GM23338 (cell line): Measurements from ENCODE around the gene RSPH1. TPM values are rescaled to one million over a fixed set of nuclear protein-coding genes. Genes with fewer than 3 reads are reported as not detected.

Experiments used
- ATAC-seq: fragments of 200-7000 bp; cut with Tn5 transposase; 3 replicates; pipeline ENCODE4 v1.9.1; 2020
- DNase-seq: peaks from one replicate; pipeline ENCODE4 v3.0.0-alpha.2; 2015; ENCODE audit warnings: low spot score
- H2AFZ ChIP-seq: fragments of 200-600 bp; sonication (generic); 2 replicates; pipeline ENCODE4 v1.8.0; 2016; ENCODE audit warnings: antibody characterized with exemption, mild to moderate bottlenecking, moderate library complexity
- H3F3A ChIP-seq: fragments of 200-600 bp; sonication (generic); replicated peaks from 2 replicates; pipeline ENCODE4 v1.8.0; 2017; ENCODE audit warnings: antibody characterized with exemption, mixed run types, low read depth
- H3K27ac ChIP-seq: fragments of 200-600 bp; sonication (generic); 2 replicates; pipeline ENCODE4 v1.6.1; 2016; ENCODE audit warnings: low read depth
- H3K27me3 ChIP-seq: fragments of 200-600 bp; sonication (generic); 2 replicates; pipeline ENCODE4 v1.8.0; 2016; ENCODE audit warnings: mild to moderate bottlenecking, mixed run types, moderate library complexity; ENCODE audit not compliant: insufficient read depth
- H3K36me3 ChIP-seq: fragments of 200-600 bp; sonication (generic); 2 replicates; pipeline ENCODE4 v1.8.0; 2016; ENCODE audit warnings: mild to moderate bottlenecking; ENCODE audit not compliant: insufficient read depth
- H3K4me1 ChIP-seq: fragments of 200-600 bp; sonication (generic); 2 replicates; pipeline ENCODE4 v1.8.0; 2016; ENCODE audit warnings: mild to moderate bottlenecking, moderate library complexity; ENCODE audit not compliant: insufficient read depth
- H3K4me2 ChIP-seq: fragments of 200-600 bp; sonication (generic); 2 replicates; pipeline ENCODE4 v1.7.1; 2017; ENCODE audit warnings: mixed run types
- H3K4me3 ChIP-seq: fragments of 200-600 bp; sonication (generic); 2 replicates; pipeline ENCODE4 v1.6.1; 2016; ENCODE audit warnings: mixed run types
- H3K79me2 ChIP-seq: fragments of 200-600 bp; sonication (generic); replicated peaks from 2 replicates; pipeline ENCODE4 v1.8.0; 2017; ENCODE audit warnings: mild to moderate bottlenecking; ENCODE audit not compliant: insufficient read depth
- H3K9me2 ChIP-seq: fragments of 200-600 bp; sonication (generic); 2 replicates; pipeline ENCODE4 v1.8.0; 2017; ENCODE audit not compliant: insufficient read depth
- H4K20me1 ChIP-seq: fragments of 200-600 bp; sonication (generic); replicated peaks from 2 replicates; pipeline ENCODE4 v1.8.0; 2017; ENCODE audit warnings: mild to moderate bottlenecking; ENCODE audit not compliant: insufficient read depth
- H3K27ac Mint-ChIP-seq: 2 replicates; pipeline ENCODE4 v1.8.0; 2020; ENCODE audit warnings: inconsistent platforms, mild to moderate bottlenecking, moderate library complexity, mixed read lengths
- H3K27me3 Mint-ChIP-seq: 3 replicates; pipeline ENCODE4 v1.8.0; 2022; ENCODE audit warnings: low read depth, mild to moderate bottlenecking, moderate library complexity, mixed read lengths, inconsistent platforms; ENCODE audit not compliant: insufficient read depth, poor library complexity
- H3K36me3 Mint-ChIP-seq: 3 replicates; pipeline ENCODE4 v1.8.0; 2021; ENCODE audit warnings: low read depth, mild to moderate bottlenecking, inconsistent platforms, moderate library complexity, mixed read lengths
- H3K4me1 Mint-ChIP-seq: 3 replicates; pipeline ENCODE4 v1.8.0; 2020; ENCODE audit warnings: mild to moderate bottlenecking, inconsistent platforms, mixed read lengths
- H3K4me3 Mint-ChIP-seq: 3 replicates; pipeline ENCODE4 v1.8.0; 2021; ENCODE audit warnings: moderate library complexity, mild to moderate bottlenecking, inconsistent platforms, mixed read lengths
- H3K9me3 Mint-ChIP-seq: 3 replicates; pipeline ENCODE4 v1.8.0; 2020; ENCODE audit warnings: moderate library complexity, mild to moderate bottlenecking, inconsistent platforms, mixed read lengths
- EZH2 ChIP-seq: fragments of 200-600 bp; sonication (generic); IDR thresholded peaks from one replicate; pipeline ENCODE4 v1.8.0; 2017; ENCODE audit warnings: antibody characterized with exemption, mild to moderate bottlenecking, low read depth; ENCODE audit not compliant: unreplicated experiment
- EZH2phosphoT487 ChIP-seq: fragments of 200-600 bp; sonication (generic); IDR thresholded peaks from one replicate; pipeline ENCODE4 v1.8.1; 2018; ENCODE audit warnings: antibody characterized with exemption; ENCODE audit not compliant: unreplicated experiment
- JUNB ChIP-seq: IDR thresholded peaks from one replicate; pipeline ENCODE4 v1.6.1; 2016; ENCODE audit warnings: antibody characterized with exemption; ENCODE audit not compliant: unreplicated experiment
- NANOG ChIP-seq: IDR thresholded peaks from 2 replicates; pipeline ENCODE4 v1.6.1; 2016; ENCODE audit warnings: antibody characterized with exemption, borderline replicate concordance
- POLR2AphosphoS5 ChIP-seq: IDR thresholded peaks from 2 replicates; pipeline ENCODE4 v1.6.1; 2016; ENCODE audit warnings: antibody characterized with exemption, low read depth
- STAT1 ChIP-seq: IDR thresholded peaks from one replicate; pipeline ENCODE4 v1.6.1; 2016; ENCODE audit warnings: antibody characterized with exemption; ENCODE audit not compliant: unreplicated experiment
- ZNF114 ChIP-seq: fragments of 250-450 bp; sonication (Bioruptor Pico); IDR thresholded peaks from 2 replicates; pipeline ENCODE4 v1.5.0; 2020; ENCODE audit warnings: mild to moderate bottlenecking, moderate library complexity
- ZNF331 ChIP-seq: fragments of 250-450 bp; sonication (Bioruptor Pico); IDR thresholded peaks from 2 replicates; pipeline ENCODE4 v1.5.0; 2020; ENCODE audit warnings: low read depth, mild to moderate bottlenecking, moderate library complexity
- polyA plus RNA-seq: library from polyadenylated mRNA; unstranded; fragments of >200 nt; fragmentation: Nextera tagmentation; extraction: Ambion mirVana; gene quantifications from 2 replicates; pipeline ENCODE4 v1.2.1, GENCODE V29; 2016
- total RNA-seq: library from RNA; depleted of rRNA; stranded (reverse); fragments of >200 nt; shearing (Covaris generic); gene quantifications from 2 replicates; pipeline ENCODE4 v1.2.3, GENCODE V29; 2014
- TF ChIP-seq, protein P1 (sequence below): fragments of 250-450 bp; sonication (Bioruptor Pico); IDR thresholded peaks from 2 replicates; pipeline ENCODE4 v1.5.0; 2020; ENCODE audit warnings: mild to moderate bottlenecking, moderate library complexity
- TF ChIP-seq, protein P2 (sequence below): IDR thresholded peaks from 2 replicates; pipeline ENCODE4 v1.6.1; 2016; ENCODE audit warnings: antibody characterized with exemption
- TF ChIP-seq, protein P3 (sequence below): IDR thresholded peaks from one replicate; pipeline ENCODE4 v1.6.1; 2018; ENCODE audit warnings: antibody characterized with exemption; ENCODE audit not compliant: unreplicated experiment

Gene RSPH1
- total and polyA plus RNA-seq, 2 experiments from 2014 or later, result 0.23 TPM; not detected in 1

DNA sequence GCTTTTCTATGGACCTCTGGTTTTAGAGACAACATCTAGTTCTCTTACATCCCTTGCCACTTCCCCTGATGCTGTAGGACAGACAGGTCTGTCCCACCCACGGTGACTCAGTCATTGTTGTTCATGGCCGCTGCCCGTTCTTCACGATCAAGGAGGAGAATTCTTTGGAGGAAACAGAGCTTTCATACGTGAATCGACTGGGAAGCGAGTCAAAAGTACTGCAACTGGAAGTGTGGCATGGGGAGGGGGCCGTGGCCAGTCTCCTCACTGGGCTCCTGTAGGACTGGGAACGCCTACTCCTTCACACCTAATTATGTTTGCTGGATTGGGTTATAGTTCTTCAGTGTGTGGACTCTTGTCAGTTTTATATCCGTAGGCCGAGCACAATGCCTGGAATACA is 13.2 kb upstream of the RSPH1 start (continued):
- TF ChIP-seq, protein P1, sequence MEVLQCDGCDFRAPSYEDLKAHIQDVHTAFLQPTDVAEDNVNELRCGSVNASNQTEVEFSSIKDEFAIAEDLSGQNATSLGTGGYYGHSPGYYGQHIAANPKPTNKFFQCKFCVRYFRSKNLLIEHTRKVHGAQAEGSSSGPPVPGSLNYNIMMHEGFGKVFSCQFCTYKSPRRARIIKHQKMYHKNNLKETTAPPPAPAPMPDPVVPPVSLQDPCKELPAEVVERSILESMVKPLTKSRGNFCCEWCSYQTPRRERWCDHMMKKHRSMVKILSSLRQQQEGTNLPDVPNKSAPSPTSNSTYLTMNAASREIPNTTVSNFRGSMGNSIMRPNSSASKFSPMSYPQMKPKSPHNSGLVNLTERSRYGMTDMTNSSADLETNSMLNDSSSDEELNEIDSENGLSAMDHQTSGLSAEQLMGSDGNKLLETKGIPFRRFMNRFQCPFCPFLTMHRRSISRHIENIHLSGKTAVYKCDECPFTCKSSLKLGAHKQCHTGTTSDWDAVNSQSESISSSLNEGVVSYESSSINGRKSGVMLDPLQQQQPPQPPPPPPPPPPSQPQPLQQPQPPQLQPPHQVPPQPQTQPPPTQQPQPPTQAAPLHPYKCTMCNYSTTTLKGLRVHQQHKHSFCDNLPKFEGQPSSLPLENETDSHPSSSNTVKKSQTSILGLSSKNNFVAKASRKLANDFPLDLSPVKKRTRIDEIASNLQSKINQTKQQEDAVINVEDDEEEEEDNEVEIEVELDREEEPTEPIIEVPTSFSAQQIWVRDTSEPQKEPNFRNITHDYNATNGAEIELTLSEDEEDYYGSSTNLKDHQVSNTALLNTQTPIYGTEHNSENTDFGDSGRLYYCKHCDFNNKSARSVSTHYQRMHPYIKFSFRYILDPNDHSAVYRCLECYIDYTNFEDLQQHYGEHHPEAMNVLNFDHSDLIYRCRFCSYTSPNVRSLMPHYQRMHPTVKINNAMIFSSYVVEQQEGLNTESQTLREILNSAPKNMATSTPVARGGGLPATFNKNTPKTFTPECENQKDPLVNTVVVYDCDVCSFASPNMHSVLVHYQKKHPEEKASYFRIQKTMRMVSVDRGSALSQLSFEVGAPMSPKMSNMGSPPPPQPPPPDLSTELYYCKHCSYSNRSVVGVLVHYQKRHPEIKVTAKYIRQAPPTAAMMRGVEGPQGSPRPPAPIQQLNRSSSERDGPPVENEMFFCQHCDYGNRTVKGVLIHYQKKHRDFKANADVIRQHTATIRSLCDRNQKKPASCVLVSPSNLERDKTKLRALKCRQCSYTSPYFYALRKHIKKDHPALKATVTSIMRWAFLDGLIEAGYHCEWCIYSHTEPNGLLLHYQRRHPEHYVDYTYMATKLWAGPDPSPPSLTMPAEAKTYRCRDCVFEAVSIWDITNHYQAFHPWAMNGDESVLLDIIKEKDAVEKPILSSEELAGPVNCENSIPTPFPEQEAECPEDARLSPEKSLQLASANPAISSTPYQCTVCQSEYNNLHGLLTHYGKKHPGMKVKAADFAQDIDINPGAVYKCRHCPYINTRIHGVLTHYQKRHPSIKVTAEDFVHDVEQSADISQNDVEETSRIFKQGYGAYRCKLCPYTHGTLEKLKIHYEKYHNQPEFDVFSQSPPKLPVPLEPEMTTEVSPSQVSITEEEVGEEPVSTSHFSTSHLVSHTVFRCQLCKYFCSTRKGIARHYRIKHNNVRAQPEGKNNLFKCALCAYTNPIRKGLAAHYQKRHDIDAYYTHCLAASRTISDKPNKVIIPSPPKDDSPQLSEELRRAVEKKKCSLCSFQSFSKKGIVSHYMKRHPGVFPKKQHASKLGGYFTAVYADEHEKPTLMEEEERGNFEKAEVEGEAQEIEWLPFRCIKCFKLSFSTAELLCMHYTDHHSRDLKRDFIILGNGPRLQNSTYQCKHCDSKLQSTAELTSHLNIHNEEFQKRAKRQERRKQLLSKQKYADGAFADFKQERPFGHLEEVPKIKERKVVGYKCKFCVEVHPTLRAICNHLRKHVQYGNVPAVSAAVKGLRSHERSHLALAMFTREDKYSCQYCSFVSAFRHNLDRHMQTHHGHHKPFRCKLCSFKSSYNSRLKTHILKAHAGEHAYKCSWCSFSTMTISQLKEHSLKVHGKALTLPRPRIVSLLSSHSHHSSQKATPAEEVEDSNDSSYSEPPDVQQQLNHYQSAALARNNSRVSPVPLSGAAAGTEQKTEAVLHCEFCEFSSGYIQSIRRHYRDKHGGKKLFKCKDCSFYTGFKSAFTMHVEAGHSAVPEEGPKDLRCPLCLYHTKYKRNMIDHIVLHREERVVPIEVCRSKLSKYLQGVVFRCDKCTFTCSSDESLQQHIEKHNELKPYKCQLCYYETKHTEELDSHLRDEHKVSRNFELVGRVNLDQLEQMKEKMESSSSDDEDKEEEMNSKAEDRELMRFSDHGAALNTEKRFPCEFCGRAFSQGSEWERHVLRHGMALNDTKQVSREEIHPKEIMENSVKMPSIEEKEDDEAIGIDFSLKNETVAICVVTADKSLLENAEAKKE, result no peak
- no peak for TF ChIP-seq EZH2
- no peak for TF ChIP-seq ZNF114 (CRISPR knock-in tag)
- TF ChIP-seq POLR2AphosphoS5, result no peak
- TF ChIP-seq, protein P2, sequence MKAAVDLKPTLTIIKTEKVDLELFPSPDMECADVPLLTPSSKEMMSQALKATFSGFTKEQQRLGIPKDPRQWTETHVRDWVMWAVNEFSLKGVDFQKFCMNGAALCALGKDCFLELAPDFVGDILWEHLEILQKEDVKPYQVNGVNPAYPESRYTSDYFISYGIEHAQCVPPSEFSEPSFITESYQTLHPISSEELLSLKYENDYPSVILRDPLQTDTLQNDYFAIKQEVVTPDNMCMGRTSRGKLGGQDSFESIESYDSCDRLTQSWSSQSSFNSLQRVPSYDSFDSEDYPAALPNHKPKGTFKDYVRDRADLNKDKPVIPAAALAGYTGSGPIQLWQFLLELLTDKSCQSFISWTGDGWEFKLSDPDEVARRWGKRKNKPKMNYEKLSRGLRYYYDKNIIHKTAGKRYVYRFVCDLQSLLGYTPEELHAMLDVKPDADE, result no peak

DNA sequence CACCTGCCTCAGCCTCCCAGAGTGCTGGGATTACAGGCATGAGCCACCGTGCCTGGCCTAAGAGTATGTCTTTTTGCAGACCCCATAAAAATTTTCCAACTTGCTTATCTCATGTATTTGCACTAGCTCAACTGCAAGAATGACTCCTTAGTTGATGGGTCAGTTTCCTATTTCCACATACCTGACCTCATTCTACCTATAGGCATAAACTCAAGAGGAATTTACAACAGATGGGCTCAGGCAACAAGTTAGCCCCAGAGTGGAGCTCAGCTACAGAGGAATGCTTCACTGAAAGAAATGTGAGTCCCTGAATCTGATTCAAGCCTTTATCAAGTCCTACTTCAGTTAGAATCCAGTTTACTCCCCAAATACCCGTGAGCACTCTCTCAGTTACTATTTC is 12.3 kb upstream of the RSPH1 start:
- H3K27me3 Mint-ChIP-seq, result peaks cover 4% of the 10 kb centered on the region
- no peaks in the 10 kb centered on the region for H4K20me1 ChIP-seq
- no peak for TF ChIP-seq JUNB
- TF ChIP-seq POLR2AphosphoS5, result no peak
- no peak for TF ChIP-seq STAT1
- no peak for TF ChIP-seq NANOG
- no peak for TF ChIP-seq EZH2phosphoT487
- TF ChIP-seq ZNF331 (CRISPR knock-in tag), result no peak
- TF ChIP-seq, protein P3, sequence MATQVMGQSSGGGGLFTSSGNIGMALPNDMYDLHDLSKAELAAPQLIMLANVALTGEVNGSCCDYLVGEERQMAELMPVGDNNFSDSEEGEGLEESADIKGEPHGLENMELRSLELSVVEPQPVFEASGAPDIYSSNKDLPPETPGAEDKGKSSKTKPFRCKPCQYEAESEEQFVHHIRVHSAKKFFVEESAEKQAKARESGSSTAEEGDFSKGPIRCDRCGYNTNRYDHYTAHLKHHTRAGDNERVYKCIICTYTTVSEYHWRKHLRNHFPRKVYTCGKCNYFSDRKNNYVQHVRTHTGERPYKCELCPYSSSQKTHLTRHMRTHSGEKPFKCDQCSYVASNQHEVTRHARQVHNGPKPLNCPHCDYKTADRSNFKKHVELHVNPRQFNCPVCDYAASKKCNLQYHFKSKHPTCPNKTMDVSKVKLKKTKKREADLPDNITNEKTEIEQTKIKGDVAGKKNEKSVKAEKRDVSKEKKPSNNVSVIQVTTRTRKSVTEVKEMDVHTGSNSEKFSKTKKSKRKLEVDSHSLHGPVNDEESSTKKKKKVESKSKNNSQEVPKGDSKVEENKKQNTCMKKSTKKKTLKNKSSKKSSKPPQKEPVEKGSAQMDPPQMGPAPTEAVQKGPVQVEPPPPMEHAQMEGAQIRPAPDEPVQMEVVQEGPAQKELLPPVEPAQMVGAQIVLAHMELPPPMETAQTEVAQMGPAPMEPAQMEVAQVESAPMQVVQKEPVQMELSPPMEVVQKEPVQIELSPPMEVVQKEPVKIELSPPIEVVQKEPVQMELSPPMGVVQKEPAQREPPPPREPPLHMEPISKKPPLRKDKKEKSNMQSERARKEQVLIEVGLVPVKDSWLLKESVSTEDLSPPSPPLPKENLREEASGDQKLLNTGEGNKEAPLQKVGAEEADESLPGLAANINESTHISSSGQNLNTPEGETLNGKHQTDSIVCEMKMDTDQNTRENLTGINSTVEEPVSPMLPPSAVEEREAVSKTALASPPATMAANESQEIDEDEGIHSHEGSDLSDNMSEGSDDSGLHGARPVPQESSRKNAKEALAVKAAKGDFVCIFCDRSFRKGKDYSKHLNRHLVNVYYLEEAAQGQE, result no peak

More for the DNA sequence above, 12.3 kb upstream of the RSPH1 start:
- Histone ChIP-seq H3K4me3 (no peak overlapping the region), H3K79me2 (no peaks in the 10 kb centered on the region), H3K9me2 (no peaks in the 10 kb centered on the region), H2AFZ (no peak overlapping the region), H3K27me3 (peaks cover 12% of the 10 kb centered on the region; the same call in 1 of the 2 replicates), H3F3A (peaks cover 11% of the 10 kb centered on the region; the same call in 1 of the 2 replicates), H3K4me1 (0 out of 2 replicates have a peak, but pooled peaks cover 5% of the 10 kb centered on the region), H3K36me3 (no peaks in the 10 kb centered on the region), H3K4me2 (no peak overlapping the region), H3K27ac (no peak overlapping the region)
- Mint-ChIP-seq H3K9me3 (no peaks in the 10 kb centered on the region), H3K36me3 (no peaks in the 10 kb centered on the region; the same call in 2 of the 3 replicates), H3K27ac (no peak overlapping the region), H3K4me3 (no peak overlapping the region), H3K4me1 (peaks cover 12% of the 10 kb centered on the region)
- ATAC-seq (no peak), DNase-seq (no peak)
